HCT116 (cell line): ENCODE data around the gene SLC35F1. TPM values are rescaled to one million over a fixed set of nuclear protein-coding genes. Genes with fewer than 3 reads are reported as not detected.

Source experiments
- ATAC-seq: fragments of 200-7000 bp; cut with Tn5 transposase; 2 replicates; pipeline ENCODE4 v1.9.1; 2020; ENCODE audit warnings: mild to moderate bottlenecking, moderate library complexity
- BruUV-seq: library from RNA; stranded (reverse); fragments of 400-500 nt; replicated peaks from 2 replicates; lab custom pipeline; 2021; lab: Mats Ljungman, UMichigan
- CTCF ChIA-PET: fragments of 300-600 bp; sonication (Branson Sonifier 250); formaldehyde crosslinking; loops from one replicate; lab custom pipeline; 2021; ENCODE audit warnings: antibody characterized with exemption; lab: Charles Lee
- POLR2A ChIA-PET: fragments of 300-600, 350-600 bp; sonication (Branson Sonifier 250); formaldehyde crosslinking; loops from one replicate; lab custom pipeline; 2021; ENCODE audit warnings: antibody characterized with exemption; lab: Charles Lee
- RAD21 ChIA-PET, 2 experiments: fragments of 300-600 bp; sonication (Branson Sonifier 250); formaldehyde crosslinking; loops; one replicate each; lab custom pipeline; 2023; ENCODE audit warnings: low total read pairs in 2 of 2; ENCODE audit not compliant: uncharacterized antibody in 2 of 2, unreplicated experiment in 2 of 2, low non-redundant PET in 1 of 2; lab: Charles Lee
- DNase-seq: peaks from one replicate; pipeline ENCODE4 v3.0.0-alpha.2; 2010; ENCODE audit warnings: low read depth, low spot score
- H2AFZ ChIP-seq: fragments of 200-600 bp; shearing (Covaris generic), sonication (generic); 2 replicates; pipeline ENCODE4 v1.6.1; 2017; ENCODE audit warnings: low read depth, mixed run types, mixed read lengths, antibody characterized with exemption, low read length; ENCODE audit not compliant: poor library complexity, severe bottlenecking
- H3K27ac ChIP-seq: 2 replicates; pipeline ENCODE4 v1.5.1; 2012; ENCODE audit warnings: low read depth, low read length
- H3K27me3 ChIP-seq: fragments of 200-600 bp; sonication (generic); 2 replicates; pipeline ENCODE4 v1.6.1; 2016; ENCODE audit warnings: mixed run types, low read length, mixed read lengths; ENCODE audit not compliant: insufficient read depth
- H3K36me3 ChIP-seq, 2 experiments: fragments of 200-500 bp in 1 of 2; fragments of 200-600 bp in 1 of 2; sonication (Bioruptor generic) in 1 of 2; sonication (generic) in 1 of 2; 2 replicates each; pipeline versions ENCODE4 v1.5.1 to v1.6.1; 2014 to 2016; ENCODE audit warnings: low read length in 2 of 2, inconsistent platforms in 1 of 2, mixed read lengths in 1 of 2, mixed run types in 1 of 2; ENCODE audit not compliant: insufficient read depth in 2 of 2, control insufficient read depth in 1 of 2
- H3K4me1 ChIP-seq, 2 experiments: fragments of 200-600 bp in 1 of 2; sonication (generic) in 1 of 2; 2 replicates each; pipeline versions ENCODE4 v1.5.1 to v1.6.1; 2012 to 2017; ENCODE audit warnings: low read length in 2 of 2, inconsistent platforms in 1 of 2, mild to moderate bottlenecking in 1 of 2, mixed read lengths in 1 of 2, mixed run types in 1 of 2, moderate library complexity in 1 of 2; ENCODE audit not compliant: insufficient read depth in 2 of 2, control insufficient read depth in 1 of 2
- H3K4me2 ChIP-seq: fragments of 200-600 bp; sonication (generic); 2 replicates; pipeline ENCODE4 v1.6.1; 2017; ENCODE audit warnings: mixed run types, low read length, mixed read lengths
- H3K4me3 ChIP-seq, 2 experiments: fragments of 200-600 bp in 1 of 2; sonication (generic) in 1 of 2; replicated peaks in 1 of 2; 2 replicates each; pipeline ENCODE4 v1.5.1; 2011 to 2016; ENCODE audit warnings: low read length in 2 of 2, control low read depth in 1 of 2, low read depth in 1 of 2, mild to moderate bottlenecking in 1 of 2, mixed read lengths in 1 of 2, mixed run types in 1 of 2
- H3K79me2 ChIP-seq: fragments of 200-600 bp; sonication (generic); 2 replicates; pipeline ENCODE4 v1.6.1; 2017; ENCODE audit warnings: mild to moderate bottlenecking, mixed run types, low read length, moderate library complexity, mixed read lengths; ENCODE audit not compliant: insufficient read depth
- H3K9ac ChIP-seq: fragments of 200-600 bp; sonication (generic); 2 replicates; pipeline ENCODE4 v1.6.1; 2016; ENCODE audit warnings: low read length, mixed read lengths
- H3K9me2 ChIP-seq: fragments of 200-600 bp; sonication (generic), shearing (Covaris generic); 2 replicates; pipeline ENCODE4 v1.6.1; 2017; ENCODE audit warnings: mixed run types, mild to moderate bottlenecking, moderate library complexity; ENCODE audit not compliant: insufficient read depth
- H3K9me3 ChIP-seq, 2 experiments: fragments of 200-500 bp in 1 of 2; fragments of 200-600 bp in 1 of 2; sonication (Bioruptor generic) in 1 of 2; sonication (generic) in 1 of 2; 2 replicates each; pipeline ENCODE4 v1.6.1; 2014 to 2017; ENCODE audit warnings: low read length in 2 of 2, mixed read lengths in 2 of 2, inconsistent platforms in 1 of 2, low read depth in 1 of 2, mild to moderate bottlenecking in 1 of 2, mixed run types in 1 of 2, moderate library complexity in 1 of 2; ENCODE audit not compliant: control insufficient read depth in 1 of 2, insufficient read depth in 1 of 2
- H4K20me1 ChIP-seq: fragments of 200-600 bp; sonication (generic), shearing (Covaris generic); 2 replicates; pipeline ENCODE4 v1.6.1; 2017; ENCODE audit warnings: mixed run types, mild to moderate bottlenecking, moderate library complexity; ENCODE audit not compliant: insufficient read depth
- ATF3 ChIP-seq: IDR thresholded peaks from 2 replicates; pipeline ENCODE4 v1.6.1; 2012
- CEBPB ChIP-seq: IDR thresholded peaks from 2 replicates; pipeline ENCODE4 v1.6.1; 2012; ENCODE audit warnings: low read depth
- ELF1 ChIP-seq: IDR thresholded peaks from 2 replicates; pipeline ENCODE4 v1.6.1; 2012; ENCODE audit warnings: low read depth, borderline replicate concordance
- EZH2 ChIP-seq: fragments of 200-600 bp; sonication (generic); IDR thresholded peaks from 2 replicates; pipeline ENCODE4 v1.6.1; 2017; ENCODE audit warnings: antibody characterized with exemption, mixed run types
- EZH2phosphoT487 ChIP-seq: fragments of 200-600 bp; IDR thresholded peaks from 2 replicates; pipeline ENCODE4 v1.6.1; 2018; ENCODE audit warnings: antibody characterized with exemption, borderline replicate concordance
- FOSL1 ChIP-seq: IDR thresholded peaks from 2 replicates; pipeline ENCODE4 v1.6.1; 2012; ENCODE audit warnings: low read depth
- JUND ChIP-seq: IDR thresholded peaks from 2 replicates; pipeline ENCODE4 v1.6.1; 2012
- POLR2A ChIP-seq: IDR thresholded peaks from 2 replicates; pipeline ENCODE4 v1.7.0; 2011; ENCODE audit warnings: borderline replicate concordance; ENCODE audit not compliant: insufficient read depth, insufficient read length; ENCODE audit errors: extremely low read depth
- SRF ChIP-seq: IDR thresholded peaks from 2 replicates; pipeline ENCODE4 v1.6.1; 2012; ENCODE audit warnings: low read depth
- TCF7L2 ChIP-seq: IDR thresholded peaks from 2 replicates; pipeline ENCODE4 v1.7.0; 2011; ENCODE audit warnings: borderline replicate concordance, inconsistent platforms; ENCODE audit not compliant: insufficient read depth, insufficient read length; ENCODE audit errors: extremely low read depth
- ZFX ChIP-seq: fragments of 450-650 bp; IDR thresholded peaks from 2 replicates; pipeline ENCODE4 v1.6.1; 2017
- intact Hi-C: fragments of 100-400 bp; cut with micrococcal nuclease; formaldehyde crosslinking; loops from 2 replicates; pipeline ENCODE4 v1.10.0; 2022
- total RNA-seq: library from RNA; stranded (reverse); gene quantifications from one replicate; pipeline ENCODE4 v1.2.1, GENCODE V29; 2021; ENCODE audit not compliant: unreplicated experiment
- TF ChIP-seq, protein P1 (sequence below): IDR thresholded peaks from 2 replicates; pipeline ENCODE4 v1.6.1; 2012; ENCODE audit warnings: low read depth
- TF ChIP-seq, protein P2 (sequence below), 3 experiments: fragments of 200-600 bp in 1 of 3; sonication (generic) in 1 of 3; IDR thresholded peaks in 2 of 3; conservative IDR thresholded peaks in 1 of 3; 2 replicates each; pipeline ENCODE4 v1.5.1; 2012 to 2017; ENCODE audit warnings: low read depth in 2 of 3, low read length in 2 of 3, antibody characterized with exemption in 1 of 3, borderline replicate concordance in 1 of 3, control low read depth in 1 of 3, mild to moderate bottlenecking in 1 of 3, mixed read lengths in 1 of 3, mixed run types in 1 of 3, moderate library complexity in 1 of 3; ENCODE audit not compliant: insufficient read depth in 1 of 3

The SLC35F1 gene
- total RNA-seq, 1 experiment from 2014 or later = 0.07 TPM

GRCh38 chr6:117911660-117912059 is 4.6 kb downstream of the SLC35F1 start:
- BruUV-seq = no TSS peak
- Histone ChIP-seq H3K27me3 (no peaks in the 10 kb centered on the region), H3K27ac (no peak overlapping the region), H3K9me2 (no peaks in the 10 kb centered on the region), H3K36me3 (no peaks in the 10 kb centered on the region), H2AFZ (no peak overlapping the region), H3K4me1 (no peaks in the 10 kb centered on the region), H3K9ac (no peak overlapping the region), H4K20me1 (no peaks in the 10 kb centered on the region), H3K4me3 (no peak overlapping the region), H3K9me3 (no peaks in the 10 kb centered on the region), H3K4me2 (no peak overlapping the region), H3K79me2 (no peaks in the 10 kb centered on the region)
- TF ChIP-seq POLR2A = no peak
- DNase-seq = no peak
- ChIA-PET RAD21 (no interaction called here), CTCF (no interaction called here), POLR2A (no interaction called here)
- intact Hi-C loops = no loop called here
- no peak for ATAC-seq

DNA sequence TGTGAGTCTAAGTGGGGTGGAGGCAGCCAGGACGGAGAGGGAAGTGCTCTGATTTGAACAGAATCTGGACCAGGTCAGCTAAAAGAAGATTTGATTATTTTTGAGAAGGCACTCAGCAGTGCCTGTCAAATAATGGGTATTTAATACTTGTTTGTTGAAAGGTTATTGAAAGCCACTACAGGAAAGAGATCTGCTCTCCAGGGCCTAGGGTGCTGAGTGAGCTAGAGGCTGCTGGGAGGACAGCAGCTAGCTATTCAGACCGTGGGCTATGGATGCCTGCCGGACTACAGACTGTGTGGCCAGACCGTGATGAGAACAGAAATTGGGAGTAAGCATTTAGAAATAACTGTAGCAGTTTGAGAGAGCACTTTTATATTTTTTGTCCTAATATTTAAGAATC is 8.8 kb downstream of the SLC35F1 start:
- no peaks in the 10 kb centered on the region for H3K9me3 ChIP-seq
- no peak for DNase-seq
- no peak for ATAC-seq
- 0 out of 2 replicates have a peak, but pooled peaks cover 4% of the 10 kb centered on the region for H3K27me3 ChIP-seq
- ChIA-PET RAD21 (no interaction called here), CTCF (no interaction called here), POLR2A (no interaction called here)
- H3K36me3 ChIP-seq = no peaks in the 10 kb centered on the region
- H3K4me3 ChIP-seq = no peak overlapping the region
- intact Hi-C loops = no loop called here
- H3K9me2 ChIP-seq = no peaks in the 10 kb centered on the region
- H3K4me1 ChIP-seq = no peaks in the 10 kb centered on the region
- no peaks in the 10 kb centered on the region for H3K79me2 ChIP-seq
- no peak overlapping the region for H3K27ac ChIP-seq
- no peak overlapping the region for H3K4me2 ChIP-seq
- no peak overlapping the region for H3K9ac ChIP-seq
- H4K20me1 ChIP-seq = no peaks in the 10 kb centered on the region
- BruUV-seq = no TSS peak
- TF ChIP-seq SRF (no peak), ZFX (no peak), ELF1 (no peak), EZH2phosphoT487 (no peak), EZH2 (no peak), ATF3 (no peak), FOSL1 (no peak), CEBPB (no peak), JUND (no peak), TCF7L2 (no peak)
- TF ChIP-seq, protein P1, sequence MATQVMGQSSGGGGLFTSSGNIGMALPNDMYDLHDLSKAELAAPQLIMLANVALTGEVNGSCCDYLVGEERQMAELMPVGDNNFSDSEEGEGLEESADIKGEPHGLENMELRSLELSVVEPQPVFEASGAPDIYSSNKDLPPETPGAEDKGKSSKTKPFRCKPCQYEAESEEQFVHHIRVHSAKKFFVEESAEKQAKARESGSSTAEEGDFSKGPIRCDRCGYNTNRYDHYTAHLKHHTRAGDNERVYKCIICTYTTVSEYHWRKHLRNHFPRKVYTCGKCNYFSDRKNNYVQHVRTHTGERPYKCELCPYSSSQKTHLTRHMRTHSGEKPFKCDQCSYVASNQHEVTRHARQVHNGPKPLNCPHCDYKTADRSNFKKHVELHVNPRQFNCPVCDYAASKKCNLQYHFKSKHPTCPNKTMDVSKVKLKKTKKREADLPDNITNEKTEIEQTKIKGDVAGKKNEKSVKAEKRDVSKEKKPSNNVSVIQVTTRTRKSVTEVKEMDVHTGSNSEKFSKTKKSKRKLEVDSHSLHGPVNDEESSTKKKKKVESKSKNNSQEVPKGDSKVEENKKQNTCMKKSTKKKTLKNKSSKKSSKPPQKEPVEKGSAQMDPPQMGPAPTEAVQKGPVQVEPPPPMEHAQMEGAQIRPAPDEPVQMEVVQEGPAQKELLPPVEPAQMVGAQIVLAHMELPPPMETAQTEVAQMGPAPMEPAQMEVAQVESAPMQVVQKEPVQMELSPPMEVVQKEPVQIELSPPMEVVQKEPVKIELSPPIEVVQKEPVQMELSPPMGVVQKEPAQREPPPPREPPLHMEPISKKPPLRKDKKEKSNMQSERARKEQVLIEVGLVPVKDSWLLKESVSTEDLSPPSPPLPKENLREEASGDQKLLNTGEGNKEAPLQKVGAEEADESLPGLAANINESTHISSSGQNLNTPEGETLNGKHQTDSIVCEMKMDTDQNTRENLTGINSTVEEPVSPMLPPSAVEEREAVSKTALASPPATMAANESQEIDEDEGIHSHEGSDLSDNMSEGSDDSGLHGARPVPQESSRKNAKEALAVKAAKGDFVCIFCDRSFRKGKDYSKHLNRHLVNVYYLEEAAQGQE = no peak
- TF ChIP-seq, protein P2, sequence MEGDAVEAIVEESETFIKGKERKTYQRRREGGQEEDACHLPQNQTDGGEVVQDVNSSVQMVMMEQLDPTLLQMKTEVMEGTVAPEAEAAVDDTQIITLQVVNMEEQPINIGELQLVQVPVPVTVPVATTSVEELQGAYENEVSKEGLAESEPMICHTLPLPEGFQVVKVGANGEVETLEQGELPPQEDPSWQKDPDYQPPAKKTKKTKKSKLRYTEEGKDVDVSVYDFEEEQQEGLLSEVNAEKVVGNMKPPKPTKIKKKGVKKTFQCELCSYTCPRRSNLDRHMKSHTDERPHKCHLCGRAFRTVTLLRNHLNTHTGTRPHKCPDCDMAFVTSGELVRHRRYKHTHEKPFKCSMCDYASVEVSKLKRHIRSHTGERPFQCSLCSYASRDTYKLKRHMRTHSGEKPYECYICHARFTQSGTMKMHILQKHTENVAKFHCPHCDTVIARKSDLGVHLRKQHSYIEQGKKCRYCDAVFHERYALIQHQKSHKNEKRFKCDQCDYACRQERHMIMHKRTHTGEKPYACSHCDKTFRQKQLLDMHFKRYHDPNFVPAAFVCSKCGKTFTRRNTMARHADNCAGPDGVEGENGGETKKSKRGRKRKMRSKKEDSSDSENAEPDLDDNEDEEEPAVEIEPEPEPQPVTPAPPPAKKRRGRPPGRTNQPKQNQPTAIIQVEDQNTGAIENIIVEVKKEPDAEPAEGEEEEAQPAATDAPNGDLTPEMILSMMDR (IDR thresholded peaks at IDR 0.05 in 2 of 3, conservative IDR thresholded peaks at IDR 0.05 in 1 of 3; ENCODE audit: borderline replicate concordance in 1 of 3, insufficient read depth in 1 of 3, low read depth in 2 of 3, low read length in 2 of 3) = no peak
- H2AFZ ChIP-seq = no peak overlapping the region
